Kidney epithelial cell (primary cell): Measurements from ENCODE around the gene CRYM. TPM values are rescaled to one million over a fixed set of nuclear protein-coding genes. Genes with fewer than 3 reads are reported as not detected.
"Not testable (repeated sequence)": the region's sequence is repeated elsewhere in the genome, so short reads cannot be mapped to it uniquely, and the experiment has no call there.

Experiments
- DNase-seq: peaks from one replicate; pipeline ENCODE4 v3.0.0-alpha.2; 2010; ENCODE audit warnings: low read depth
- H3K27me3 ChIP-seq: 2 replicates; pipeline ENCODE4 v1.6.0; 2011; ENCODE audit warnings: low read length; ENCODE audit not compliant: control insufficient read depth, insufficient read depth
- H3K36me3 ChIP-seq: 2 replicates; pipeline ENCODE4 v1.5.1; 2011; ENCODE audit warnings: low read length; ENCODE audit not compliant: control insufficient read depth, insufficient read depth
- H3K4me3 ChIP-seq: 2 replicates; pipeline ENCODE4 v1.5.1; 2011; ENCODE audit warnings: low read depth, mild to moderate bottlenecking, control low read depth, low read length
- CTCF ChIP-seq: IDR thresholded peaks from 2 replicates; pipeline ENCODE4 v1.5.1; 2011; ENCODE audit warnings: mild to moderate bottlenecking, moderate library complexity, low read length, control low read depth, inconsistent platforms; ENCODE audit not compliant: insufficient read depth, poor library complexity, severe bottlenecking
- total RNA-seq: library from RNA; depleted of rRNA; stranded (reverse); fragments of >200 nt; gene quantifications from 2 replicates; pipeline ENCODE4 v1.2.3, GENCODE V29; 2015

Gene CRYM
- total RNA-seq, 1 donor from 2014 or later = 2.0 TPM

GRCh38 chr16:21314339-21314738, 36.2 kb upstream of the CRYM start:
- no peaks in the 10 kb centered on the region for H3K36me3 ChIP-seq
- DNase-seq = no peak
- H3K27me3 ChIP-seq = no peaks in the 10 kb centered on the region
- no peak for TF ChIP-seq CTCF
- H3K4me3 ChIP-seq = no peak overlapping the region

GRCh38 chr16:21312863-21313372, 34.8 kb upstream of the CRYM start:
- H3K27me3 ChIP-seq, DNase-seq, H3K36me3 ChIP-seq, H3K4me3 ChIP-seq: not testable (repeated sequence)

- H3K4me3 ChIP-seq, DNase-seq, H3K27me3 ChIP-seq, H3K36me3 ChIP-seq: not testable (repeated sequence)
Measured at GRCh38 chr16:21312046-21312445, 34.0 kb upstream of the CRYM start.

GRCh38 chr16:21306712-21307111, 28.6 kb upstream of the CRYM start:
- H3K27me3 ChIP-seq, DNase-seq, H3K4me3 ChIP-seq, H3K36me3 ChIP-seq: not testable (repeated sequence)

GRCh38 chr16:21302898-21303528, 24.9 kb upstream of the CRYM start:
- Histone ChIP-seq H3K27me3 (no peaks in the 10 kb centered on the region), H3K4me3 (no peak overlapping the region), H3K36me3 (no peaks in the 10 kb centered on the region)
- TF ChIP-seq CTCF = no peak
- peak; percentile 82 for DNase-seq

- no peak for TF ChIP-seq CTCF
- H3K27me3 ChIP-seq = no peaks in the 10 kb centered on the region
- peak overlapping the region; percentile 13 for H3K4me3 ChIP-seq
- no peak for DNase-seq
- no peaks in the 10 kb centered on the region for H3K36me3 ChIP-seq
Measured at GRCh38 chr16:21302454-21302853, 24.4 kb upstream of the CRYM start.

- Histone ChIP-seq H3K4me3 (peak overlapping the region; percentile 55), H3K27me3 (no peaks in the 10 kb centered on the region), H3K36me3 (no peaks in the 10 kb centered on the region)
- no peak for DNase-seq
- TF ChIP-seq CTCF = no peak
Measured at GRCh38 chr16:21301895-21302291, 23.8 kb upstream of the CRYM start.
